NOMO-1 (cell line): Measurements from ENCODE around the gene TTLL6.

Experiments used
- DNase-seq, 2 experiments: peaks; one replicate each; lab custom pipeline; 2025; ENCODE audit not compliant: unreplicated experiment in 2 of 2; lab: John Stamatoyannopoulos, UW

The TTLL6 gene

DNA sequence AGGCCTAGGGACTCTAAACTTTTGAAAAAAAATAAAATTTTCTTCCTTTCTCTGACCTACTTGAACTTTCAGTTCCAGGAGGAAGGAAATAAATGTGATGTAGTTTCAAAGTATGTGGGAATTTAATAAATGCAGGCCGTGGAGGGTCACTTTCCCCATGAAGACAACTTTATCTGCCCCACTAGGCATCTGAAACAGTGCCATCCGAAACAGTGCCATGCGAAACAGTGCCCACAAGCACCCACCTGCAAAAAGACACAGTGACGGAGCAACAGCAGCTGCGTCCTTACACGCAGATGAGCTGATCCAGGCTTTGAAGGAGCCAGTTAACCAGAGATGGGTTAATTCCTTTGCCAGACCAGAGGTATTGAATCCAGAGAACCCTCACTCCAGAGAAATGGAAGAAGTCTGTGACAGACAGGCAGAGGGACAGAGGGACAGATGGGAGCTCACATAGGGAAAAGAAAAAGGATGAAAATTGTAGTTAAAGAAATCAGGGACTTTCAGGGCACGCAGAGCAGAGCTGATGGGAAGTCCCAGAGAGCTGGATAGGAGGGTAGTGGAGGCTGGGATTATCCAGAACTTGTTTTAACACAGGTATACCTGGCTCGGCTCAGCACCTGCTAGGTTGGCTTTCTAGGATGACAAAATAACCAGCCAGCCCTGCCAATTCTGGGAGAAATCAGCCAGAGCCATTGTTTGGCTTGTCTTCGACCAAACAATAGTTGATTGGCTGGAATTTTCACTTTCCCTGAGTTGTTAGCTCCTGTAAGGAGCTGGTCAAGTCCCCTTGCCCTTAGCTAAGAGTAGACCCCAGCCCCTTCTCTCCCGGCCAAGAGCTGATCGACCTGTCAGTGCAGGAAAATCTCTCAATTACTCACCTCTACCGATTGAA, 71.4 kb downstream of the TTLL6 start:
- no peak for DNase-seq

DNA sequence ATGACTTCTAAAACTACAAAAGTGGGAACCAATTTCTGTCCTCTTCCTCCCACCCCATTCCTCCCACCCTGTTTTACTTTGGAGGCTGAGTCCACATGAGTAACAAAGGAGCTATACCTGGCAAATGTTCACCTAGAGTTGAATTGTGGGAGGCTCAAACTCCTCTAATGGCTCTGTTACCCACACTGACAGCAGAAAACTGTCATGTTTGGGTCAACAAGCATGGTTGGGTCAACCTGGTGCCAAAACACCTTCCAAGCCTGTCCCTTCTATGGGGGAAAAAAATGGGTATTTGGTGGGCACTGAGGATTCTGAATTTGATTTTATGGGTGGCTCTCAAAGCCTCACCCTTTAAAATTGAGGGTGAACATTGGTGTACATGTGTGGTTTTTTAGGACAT, 76.5 kb downstream of the TTLL6 start:
- no peak for DNase-seq

DNA sequence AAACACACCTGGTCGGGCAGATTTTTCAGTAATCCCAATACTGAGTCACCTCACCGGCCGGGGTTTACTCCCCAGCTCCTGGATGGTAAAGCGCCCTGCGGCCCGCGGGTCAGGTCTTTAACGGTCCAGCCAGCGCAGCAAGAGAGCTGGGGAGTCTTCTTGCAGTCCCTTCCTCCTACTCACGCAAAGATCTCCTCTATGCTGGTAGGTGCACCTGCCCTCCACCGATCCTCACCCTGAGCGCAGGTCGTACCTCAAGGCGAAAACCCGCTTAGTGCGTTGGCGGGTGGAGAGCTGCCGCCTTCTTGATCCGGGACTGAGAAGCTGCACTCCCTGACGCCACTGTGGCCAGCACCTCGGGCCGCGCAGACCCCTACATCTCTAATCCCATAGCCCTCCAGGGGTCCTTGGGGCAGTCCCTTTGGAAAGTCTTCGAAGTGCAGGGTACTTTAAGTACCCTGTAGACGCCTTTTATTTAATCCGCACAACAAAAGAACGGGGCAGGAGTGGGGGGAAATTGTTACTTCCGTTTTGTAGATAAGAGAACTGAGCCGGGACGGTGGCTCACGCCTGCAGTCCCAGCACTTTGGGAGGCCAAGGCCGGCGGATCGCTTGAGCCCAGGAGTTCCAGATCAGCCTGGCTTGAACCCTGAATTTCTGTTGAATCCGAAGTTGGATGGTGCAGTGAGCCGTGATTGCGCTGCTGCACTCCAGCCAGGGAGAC, 78.1 kb downstream of the TTLL6 start:
- no peak for DNase-seq

DNA sequence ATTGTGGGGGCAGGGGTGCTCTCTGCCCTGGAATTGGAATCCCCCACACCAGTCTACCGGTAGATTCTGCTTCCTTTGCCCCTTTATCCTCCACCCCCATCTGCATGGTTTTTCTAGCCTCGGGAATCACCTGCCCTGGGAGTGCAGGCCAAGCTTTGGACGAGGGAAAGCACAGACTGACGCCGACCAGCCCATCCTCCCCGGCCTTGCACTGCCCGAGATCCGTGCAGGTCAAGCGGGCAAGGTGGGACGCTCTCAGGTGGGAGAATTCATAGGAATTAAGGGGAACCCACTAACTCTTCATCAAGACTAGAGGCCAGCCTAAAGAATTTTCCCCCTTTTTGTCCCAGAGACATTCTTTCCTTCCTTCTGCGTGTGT, 78.6 kb downstream of the TTLL6 start:
- DNase-seq, result no peak

DNA sequence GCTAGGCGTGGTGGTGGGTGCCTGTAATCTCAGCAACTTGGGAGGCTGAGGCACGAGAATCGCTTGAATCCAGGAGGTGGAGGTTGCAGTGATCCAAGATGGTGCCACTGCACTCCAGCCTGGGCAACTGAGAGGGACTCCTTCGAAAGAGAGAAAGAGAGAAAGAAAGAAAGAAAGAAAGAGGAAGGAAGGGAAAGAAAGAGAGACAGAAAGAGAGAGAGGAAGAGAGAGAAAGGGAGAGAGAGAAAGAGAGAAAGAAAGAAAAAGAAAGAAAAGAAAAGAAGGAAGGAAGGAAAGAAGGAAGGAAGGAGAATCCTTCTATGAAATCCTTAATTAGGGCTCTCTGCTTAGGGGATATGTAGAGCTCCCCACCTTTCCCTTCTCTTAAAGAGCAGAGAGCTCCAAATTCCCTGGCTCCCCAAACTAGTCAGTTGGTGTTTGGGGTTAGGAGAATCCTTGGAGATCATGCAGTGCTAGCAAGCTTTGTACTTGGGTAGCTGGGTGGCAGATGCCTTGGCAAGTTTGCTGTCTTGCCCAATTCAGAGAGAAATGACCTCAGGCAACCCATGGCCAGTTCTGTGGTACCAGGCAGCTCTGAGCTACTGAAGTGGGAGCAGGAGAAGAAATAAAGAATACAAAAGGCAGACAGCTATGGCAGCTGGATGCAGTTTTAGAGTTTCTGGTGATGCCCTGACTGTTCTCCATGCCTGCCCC, 79.5 kb downstream of the TTLL6 start:
- no peak for DNase-seq

DNA sequence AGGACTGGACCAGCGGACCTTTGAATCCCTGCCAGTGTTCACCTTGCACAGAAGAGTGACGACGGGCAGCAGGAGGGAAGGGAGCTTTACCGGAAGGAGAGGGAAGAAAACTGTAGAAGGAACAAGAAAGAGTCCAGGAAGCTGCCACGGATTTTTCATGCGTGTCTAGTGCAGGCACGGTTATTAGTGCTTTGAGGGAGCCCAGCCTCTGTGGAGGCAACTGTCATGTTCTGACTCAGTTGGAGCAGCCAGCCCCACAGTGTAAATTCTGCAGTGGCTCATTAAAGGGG, 82.0 kb downstream of the TTLL6 start:
- DNase-seq, result no peak

DNA sequence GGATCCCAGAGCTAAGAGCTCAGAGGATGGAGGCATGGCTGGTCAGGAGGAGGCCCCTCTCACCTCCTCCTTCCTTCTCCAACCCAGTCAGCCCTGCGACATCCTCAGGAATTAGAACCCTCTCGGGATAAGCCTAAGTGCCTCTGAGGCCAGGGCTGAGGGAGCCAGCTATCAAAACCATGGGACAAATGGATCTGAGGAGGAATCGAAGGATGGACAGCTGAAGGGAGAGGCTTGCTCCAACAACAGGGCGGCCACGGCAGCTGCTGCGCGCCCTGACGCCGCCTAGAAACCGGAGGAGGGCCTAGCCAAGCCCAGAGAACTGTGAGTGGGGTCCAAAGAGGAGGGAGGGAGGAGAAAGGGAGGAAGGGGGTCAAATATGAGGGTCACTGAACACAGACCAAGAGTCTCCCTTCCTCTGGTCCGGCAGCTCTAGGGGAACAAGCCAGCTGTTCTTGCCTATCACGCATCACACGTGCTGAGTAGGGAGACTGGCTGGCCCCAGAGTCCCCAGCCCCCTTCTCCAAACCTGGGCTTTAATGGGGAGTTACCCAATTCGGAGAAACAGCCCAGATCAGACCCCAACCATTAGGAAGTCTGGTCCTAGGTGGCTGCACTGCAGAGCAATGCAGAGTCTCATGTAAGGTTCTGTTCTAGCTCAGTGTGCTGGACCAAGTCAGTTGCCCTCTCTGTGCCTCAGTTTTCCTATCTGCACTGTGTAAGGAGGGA, 82.5 kb downstream of the TTLL6 start:
- no peak for DNase-seq

DNA sequence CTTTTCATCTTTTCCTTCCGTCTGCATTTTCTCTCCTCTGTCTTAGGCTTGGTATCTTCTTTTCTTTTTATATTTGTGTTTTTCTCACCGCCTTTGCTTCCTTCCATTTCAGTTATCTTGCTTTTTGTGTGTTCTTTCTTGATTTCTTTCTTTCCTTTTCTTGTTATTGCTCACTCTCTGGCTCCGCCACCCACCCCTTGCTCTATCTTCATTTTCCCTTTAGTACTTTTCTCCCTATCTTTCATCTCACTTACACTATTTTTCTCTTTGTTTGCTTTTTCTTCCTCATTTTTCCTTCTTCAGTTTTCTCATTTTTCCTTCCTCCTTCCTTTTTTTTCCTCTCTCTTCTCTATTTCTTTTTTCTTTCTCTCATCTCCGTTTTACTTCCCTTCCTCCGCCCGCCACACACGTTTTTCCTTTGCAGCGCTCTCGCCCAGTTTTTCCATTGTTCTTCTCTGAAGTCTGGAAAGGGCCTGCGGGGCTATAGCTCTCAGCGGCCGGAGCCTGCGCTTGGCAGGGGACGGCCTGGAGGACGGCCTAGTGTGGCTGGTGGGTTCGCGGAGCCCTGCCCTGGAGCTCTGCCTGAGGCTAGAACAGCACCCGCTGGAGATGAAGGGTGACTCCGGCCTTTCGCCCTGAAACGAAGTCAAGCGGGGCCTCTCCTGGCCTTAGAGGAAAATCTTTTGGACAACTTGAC, 83.2 kb downstream of the TTLL6 start:
- no peak for DNase-seq

DNA sequence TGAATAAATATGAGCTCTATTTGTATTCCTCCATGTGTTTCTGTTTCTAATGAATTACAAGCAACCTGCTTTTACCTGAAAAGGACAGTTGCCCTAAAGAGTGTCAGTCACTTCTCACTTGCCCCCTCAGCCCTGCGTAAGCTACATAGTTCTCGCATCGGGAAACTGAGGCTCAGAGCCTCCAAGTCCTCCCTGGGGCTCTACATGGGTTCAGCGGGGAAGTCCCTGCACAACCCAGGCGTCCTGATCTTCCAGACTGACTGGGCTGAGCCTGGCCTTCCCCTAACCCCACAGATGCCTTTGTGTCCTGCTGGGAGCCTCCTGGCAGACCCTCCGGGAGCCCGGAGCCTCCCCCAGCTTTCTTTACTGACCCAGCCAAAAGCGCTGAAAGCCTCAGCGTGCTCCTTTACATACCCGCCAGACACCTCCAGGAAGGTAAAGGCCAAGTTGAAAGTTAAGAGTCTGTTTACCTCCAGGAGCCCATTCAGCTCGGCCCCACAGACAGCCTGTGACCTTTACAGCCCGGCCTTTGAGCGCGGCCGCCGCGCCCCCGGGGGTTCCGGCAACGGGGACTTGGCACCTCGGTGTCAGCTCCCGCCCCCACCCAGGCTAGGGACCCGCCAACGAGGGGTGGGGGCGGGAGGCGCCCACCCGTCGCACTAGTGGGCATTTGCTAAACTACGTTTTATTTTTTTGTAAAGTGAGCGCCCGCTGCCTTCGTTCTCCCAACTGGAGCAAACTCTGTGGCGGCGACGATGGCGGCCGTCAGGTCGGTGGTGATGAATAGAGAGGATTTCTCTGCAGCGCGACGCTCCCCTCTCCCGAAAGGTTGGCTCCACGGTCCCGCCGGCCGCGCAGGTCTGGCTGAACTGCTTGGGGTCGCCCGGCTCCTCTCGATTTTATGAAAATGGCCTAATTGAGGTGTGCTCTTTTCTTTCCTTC, 84.1 kb downstream of the TTLL6 start:
- no peak for DNase-seq

DNA sequence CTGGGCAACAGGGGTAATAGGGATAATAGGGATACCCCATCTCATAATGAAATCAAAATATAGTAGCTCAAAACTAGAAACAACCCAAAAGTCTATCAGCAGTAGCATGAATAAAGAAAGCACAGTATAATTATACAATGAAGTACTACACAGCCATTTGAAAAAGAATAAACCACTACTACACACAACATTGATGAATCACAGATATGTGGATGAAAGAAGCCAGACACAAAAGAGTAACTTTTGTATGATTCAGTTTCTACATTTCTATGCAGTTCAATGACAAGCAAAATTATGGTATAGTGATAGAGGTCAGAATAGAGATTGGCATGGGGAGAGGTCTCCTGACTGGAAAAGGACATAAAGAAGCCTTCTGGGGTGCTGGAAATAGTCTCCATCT, 85.7 kb downstream of the TTLL6 start:
- DNase-seq, result no peak

DNA sequence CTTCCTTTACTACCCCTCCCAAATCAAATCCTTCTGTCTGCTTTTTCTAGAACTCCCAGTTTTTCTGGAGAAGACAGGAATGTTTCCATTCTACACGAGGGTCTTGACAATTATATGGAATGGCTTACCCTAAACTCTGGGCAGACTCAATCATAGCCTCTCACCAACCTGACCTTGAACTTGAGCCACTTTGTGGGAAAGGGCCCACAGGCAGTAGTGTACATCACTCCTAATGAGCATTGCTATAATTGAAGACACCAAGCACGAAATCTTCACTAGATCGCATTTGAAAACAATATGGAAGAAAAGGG, 86.8 kb downstream of the TTLL6 start:
- no peak for DNase-seq

DNA sequence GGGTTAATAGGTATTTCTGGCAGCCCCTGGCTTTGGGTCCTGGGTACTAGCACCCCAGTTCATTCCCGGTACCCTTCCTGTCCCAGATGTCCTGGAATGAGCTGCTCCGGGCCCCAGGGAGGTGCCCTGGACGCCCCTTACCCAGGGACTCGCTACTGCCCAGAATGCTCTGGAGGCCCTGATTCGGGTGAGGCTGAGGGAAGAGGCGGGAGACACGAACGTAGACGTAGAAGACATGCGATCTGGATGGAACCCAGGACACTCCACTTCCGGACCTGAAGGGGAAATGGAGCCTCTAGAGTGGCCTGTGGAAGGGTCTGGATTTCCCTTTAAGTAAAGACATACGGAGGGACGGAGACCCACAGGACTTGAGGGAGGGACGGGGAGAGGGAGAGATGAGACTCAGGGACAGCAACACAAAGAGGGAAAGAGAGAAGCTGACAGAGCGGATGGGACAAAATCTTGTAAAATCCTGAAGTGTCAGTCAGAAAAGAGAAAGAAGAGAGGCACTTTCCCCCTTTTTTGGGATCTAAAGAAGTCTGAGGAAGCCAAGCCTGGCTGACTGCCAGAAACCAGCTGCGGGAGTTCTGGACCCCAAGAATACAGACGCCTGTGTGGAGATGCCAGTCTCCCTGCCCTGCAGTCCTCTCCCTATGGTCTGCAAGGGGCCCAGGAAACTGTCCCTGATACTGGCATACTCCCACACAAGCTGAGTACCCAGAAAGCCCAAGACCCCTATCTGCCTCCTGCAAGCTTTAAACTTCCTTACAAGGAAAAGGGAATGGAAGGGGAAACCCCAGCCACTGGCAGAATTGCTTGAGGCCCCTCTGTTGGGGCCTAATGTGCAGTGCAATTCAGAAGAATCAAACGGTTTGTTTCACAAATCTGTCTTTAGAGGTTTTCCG, 87.4 kb downstream of the TTLL6 start:
- no peak for DNase-seq

DNA sequence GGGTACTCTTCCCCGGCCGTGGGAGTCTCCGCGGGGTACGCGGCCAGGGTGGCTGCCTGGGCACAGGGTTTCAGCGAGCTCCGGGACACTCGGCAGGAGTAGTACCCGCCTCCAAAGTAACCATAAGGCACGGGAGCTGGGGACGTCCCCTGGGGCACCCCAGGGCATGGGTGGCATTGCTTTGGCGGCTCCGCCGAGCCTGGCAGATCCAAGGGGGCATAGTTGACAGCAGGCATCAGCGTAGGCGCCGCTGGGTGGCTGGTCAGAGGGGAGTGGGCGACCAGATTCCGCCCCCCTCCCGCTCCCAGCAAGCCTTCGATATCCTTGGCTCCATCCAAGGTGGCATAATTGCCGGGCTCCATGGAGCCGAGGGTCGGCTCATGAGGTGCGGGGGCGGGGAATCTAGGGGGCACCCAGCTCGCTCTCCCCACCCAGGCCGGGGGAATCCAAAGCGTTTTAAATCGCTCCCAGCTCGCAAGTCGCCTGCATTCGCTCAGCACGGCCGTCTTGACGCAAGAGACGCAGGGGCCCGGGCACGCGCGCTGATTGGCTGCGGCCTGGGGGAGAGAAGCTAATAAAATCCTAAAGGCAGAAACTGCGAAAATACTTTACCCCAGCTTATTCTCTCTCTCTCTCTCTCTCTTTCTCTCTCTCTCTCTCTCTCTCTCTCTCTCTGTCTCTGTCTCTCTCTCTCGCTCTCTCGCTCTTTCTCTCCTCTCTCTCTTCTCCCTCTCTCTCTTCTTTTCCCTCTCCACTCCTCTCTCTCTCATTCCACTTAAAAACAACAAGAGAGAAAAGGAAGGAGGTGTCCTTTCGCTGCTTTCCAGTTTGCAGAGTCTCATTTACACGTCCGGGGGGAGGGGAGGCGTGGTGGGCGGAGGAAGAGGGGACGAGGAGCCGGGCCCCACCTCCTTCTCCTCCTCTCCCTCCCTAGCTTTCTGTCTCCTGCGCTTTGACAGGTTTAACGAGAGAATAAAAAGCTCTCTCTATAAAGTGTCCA, 88.5 kb downstream of the TTLL6 start, which contains the start of gene HOXB13:
TSS of gene HOXB13 (minus strand) at position 519 of the 1,000 bp plus-strand sequence. CDS start at position 362, 157 bp downstream.
- DNase-seq, result peak; percentile 55 to 67

DNA sequence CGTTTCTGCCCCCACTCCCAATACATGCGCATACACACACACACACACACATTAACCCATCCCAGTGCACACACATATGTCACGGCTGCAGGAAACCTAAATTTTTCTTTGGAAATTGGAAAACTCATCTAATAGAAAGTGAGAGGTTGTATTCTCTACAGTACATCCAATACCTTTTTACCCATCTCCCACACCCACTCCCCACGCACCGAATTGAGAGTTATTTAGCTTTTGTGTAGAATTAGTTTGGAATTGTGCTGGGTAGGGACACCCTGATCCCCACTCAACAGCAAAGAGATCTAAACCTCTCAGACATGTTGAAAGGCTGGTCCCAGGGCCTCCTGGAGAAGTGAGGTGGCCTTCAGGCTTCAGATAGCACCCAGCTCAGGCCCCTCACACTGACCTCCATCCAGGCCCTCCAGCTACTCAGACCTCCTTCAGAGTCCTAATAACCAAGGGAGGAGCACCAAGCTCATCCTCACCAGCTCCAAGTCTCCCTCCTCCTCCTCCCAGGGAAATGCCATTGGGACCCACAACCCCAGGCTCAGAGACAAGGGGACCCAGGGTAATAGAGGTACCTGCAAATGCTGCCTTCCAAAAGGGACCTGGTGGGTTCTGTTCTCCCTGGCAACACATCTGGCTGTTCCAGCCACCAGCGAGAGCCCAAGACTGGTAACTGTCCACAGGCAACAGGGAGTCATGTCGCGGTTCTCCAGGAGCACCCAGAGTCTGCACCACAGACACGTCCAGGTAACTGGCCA, 89.4 kb downstream of the TTLL6 start:
- no peak for DNase-seq

DNA sequence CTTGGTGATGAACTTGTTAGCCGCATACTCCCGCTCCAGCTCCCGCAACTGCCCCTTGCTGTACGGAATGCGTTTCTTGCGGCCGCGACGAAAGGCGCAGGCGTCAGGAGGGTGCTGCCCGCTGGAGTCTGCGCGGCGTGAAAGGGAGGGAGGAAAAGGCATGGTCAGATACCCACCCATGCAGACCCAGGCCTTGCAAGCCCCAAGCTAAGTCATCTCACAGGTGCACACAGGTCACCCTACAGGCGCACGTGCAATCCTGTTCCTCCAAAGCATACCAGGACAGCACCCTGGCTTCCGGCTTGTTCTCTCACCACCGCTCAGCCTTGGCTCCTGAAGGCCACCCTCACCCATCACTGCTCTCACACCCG, 90.1 kb downstream of the TTLL6 start:
- no peak for DNase-seq

DNA sequence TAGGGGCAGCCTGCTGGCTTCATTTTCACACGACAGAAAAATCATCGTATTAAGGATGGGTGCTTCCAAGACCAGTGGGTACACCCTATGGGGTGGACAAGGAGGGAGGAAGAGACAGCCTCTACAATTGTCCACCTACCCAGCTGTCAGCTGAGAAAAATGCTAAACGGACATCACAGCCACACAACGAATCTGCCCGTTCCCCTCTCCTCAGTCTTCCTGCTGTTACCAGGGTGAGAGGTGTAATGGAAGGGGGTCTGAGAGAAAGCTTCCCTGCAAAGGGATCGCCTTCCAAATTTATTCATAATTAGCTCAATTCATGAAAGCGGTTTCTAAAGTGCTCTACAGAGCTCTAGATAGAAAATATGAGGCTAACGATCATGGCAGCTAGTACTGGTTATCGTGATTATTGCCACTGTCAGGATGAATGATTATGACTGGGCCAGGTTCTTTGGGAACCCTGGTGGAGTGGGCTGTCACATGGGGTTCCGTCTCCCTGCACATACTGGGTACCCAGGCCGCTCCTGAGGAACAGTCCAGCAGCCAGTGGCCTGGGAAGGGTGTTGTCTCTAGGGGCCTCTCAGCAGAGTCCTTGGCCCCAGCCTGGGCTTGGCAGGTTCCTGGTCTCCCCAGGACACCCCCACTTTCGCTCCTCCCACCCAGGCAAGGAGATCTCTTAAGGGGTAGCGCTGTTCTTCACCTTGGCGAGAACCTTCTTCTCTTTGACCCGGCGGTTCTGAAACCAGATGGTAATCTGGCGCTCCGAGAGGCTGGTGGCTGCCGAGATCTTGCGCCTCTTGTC, 90.7 kb downstream of the TTLL6 start:
- DNase-seq, result no peak
